Measurements from ENCODE around the gene DUXB. TPM values are rescaled to one million over a fixed set of nuclear protein-coding genes. Genes with fewer than 3 reads are reported as not detected.

DUXB gene
- total and polyA plus RNA-seq, 2 donors (not counting 3 experiments of a cell fraction or from before 2014, with no cell fraction given) = not detected

DNA sequence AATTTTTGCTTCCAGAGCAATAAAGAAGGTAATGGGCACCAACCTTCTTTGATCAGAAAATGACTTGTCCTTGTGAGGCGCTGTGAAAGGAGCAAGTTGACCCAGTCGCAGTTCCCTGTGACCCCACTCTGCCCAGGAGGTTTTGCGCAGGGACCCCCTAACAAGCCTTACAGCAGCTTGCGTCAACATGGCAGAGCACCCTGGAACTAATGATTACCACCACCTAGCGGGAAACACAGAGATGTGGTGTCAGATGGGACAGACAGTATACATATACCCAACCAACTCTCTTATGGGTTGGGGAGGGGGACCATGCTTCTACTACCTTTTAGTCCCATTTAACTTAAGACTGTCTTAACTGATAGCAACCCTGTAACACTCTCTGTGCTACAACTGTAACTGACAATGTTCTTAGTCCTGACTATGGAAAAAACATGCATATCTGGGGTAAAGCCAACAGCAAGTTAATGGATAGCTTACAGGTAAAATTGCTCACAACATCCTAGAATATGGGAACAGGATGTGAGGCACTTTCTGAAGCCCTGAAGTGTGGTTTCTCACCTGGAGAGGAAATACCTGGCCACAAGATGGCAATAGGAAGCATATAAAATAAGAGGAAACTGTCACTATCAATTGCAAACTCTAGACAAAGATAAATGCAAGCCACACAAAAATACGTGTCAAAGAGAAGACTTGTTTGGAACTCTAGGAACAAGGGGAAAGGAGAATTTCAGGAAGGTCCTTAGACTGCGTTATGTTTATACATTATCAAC is 56.8 kb downstream of the DUXB start:
- dilution Hi-C loops (cut with MboI; ENCODE audit: extremely low pct_ligation_motif_present, low sequenced_read_pairs) = no loop called here
- no peaks in the 10 kb centered on the region for H3K27me3 ChIP-seq (ENCODE audit: control insufficient read depth in 2 of 2, insufficient read depth in 2 of 2, low read length in 2 of 2)
- ChIA-PET CTCF (no interaction called here), POLR2A (no interaction called here)
- FAIRE-seq = no peak
- no peaks in the 10 kb centered on the region for H3K9me1 ChIP-seq (replicated peaks; ENCODE audit: control insufficient read depth, extremely low read depth, insufficient read depth, low read length)
- intact Hi-C loops (cut with micrococcal nuclease) = loop anchor here (5.0 kb wide), 2 partner anchors 182 to 1528 kb away; partner anchors contain the start of gene TMEM170A
- H3K36me3 ChIP-seq (ENCODE audit: control insufficient read depth in 2 of 2, extremely low read depth in 1 of 2, insufficient read depth in 2 of 2, low read length in 2 of 2) = peaks cover 15 to 17% of the 10 kb centered on the region in 2 experiments
- H3K4me2 ChIP-seq (ENCODE audit: insufficient read depth, low read length) = no peak overlapping the region
- DNase-seq (ENCODE audit: low read depth, low spot score) = no peak
- BruUV-seq (replicated peaks) = no TSS peak
- no peak overlapping the region for H3K9ac ChIP-seq (replicated peaks; ENCODE audit: extremely low read depth, insufficient read depth, low read length)
- H3K27ac ChIP-seq (ENCODE audit: insufficient read depth, low read depth, low read length) = no peak overlapping the region
- H4K20me1 ChIP-seq (replicated peaks; ENCODE audit: control insufficient read depth, extremely low read depth, insufficient read depth, low read length) = peaks cover 2% of the 10 kb centered on the region
- no peaks in the 10 kb centered on the region for H3K9me3 ChIP-seq (replicated peaks; ENCODE audit: control insufficient read depth, insufficient read depth, low read length)
- no peak overlapping the region for H2AFZ ChIP-seq (ENCODE audit: low read depth, low read length)
- no peak overlapping the region for H3K4me3 ChIP-seq (replicated peaks in 1 of 3; ENCODE audit: insufficient read depth in 1 of 3, low read depth in 1 of 3, low read length in 3 of 3)
- H3K4me1 ChIP-seq (ENCODE audit: control insufficient read depth, extremely low read depth, insufficient read depth, low read length) = peaks cover 11% of the 10 kb centered on the region
- TF ChIP-seq JUN (IDR thresholded peaks at IDR 0.05; ENCODE audit: borderline replicate concordance, insufficient read depth, insufficient read length, low read depth) (no peak), POLR2AphosphoS5 (IDR thresholded peaks at IDR 0.05; ENCODE audit: insufficient read depth, low read depth, low read length) (no peak), POLR2A (IDR thresholded peaks at IDR 0.05; ENCODE audit: low read depth, low read length) (no peak), MYC (IDR thresholded peaks at IDR 0.05; ENCODE audit: low read depth, low read length) (no peak), FOS (IDR thresholded peaks at IDR 0.05; ENCODE audit: borderline replicate concordance, insufficient read depth, low read length) (no peak), EZH2 (IDR thresholded peaks at IDR 0.05; ENCODE audit: borderline replicate concordance, low read depth, low read length, severe bottlenecking) (no peak), CTCF (IDR thresholded peaks at IDR 0.05; ENCODE audit: extremely low read depth in 1 of 2, insufficient read depth in 1 of 2, low read depth in 1 of 2, low read length in 2 of 2) (no peak), GATA2 (IDR thresholded peaks at IDR 0.05; ENCODE audit: insufficient read depth, insufficient read length, low read depth, low read length) (no peak)
- TF ChIP-seq, protein P1, sequence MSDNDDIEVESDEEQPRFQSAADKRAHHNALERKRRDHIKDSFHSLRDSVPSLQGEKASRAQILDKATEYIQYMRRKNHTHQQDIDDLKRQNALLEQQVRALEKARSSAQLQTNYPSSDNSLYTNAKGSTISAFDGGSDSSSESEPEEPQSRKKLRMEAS (IDR thresholded peaks at IDR 0.05; ENCODE audit: insufficient read depth, insufficient read length) = no peak
- peaks cover 71% of the 10 kb centered on the region for H3K79me2 ChIP-seq (ENCODE audit: control insufficient read depth, insufficient read depth, low read length)

Small RNA genes within 50 kb of the gene (small RNA-seq; reads per million reads assigned to genes)
- gene RN7SL520P (ENCODE audit: insufficient read depth, insufficient read length, low read depth, low replicate concordance) = not detected

Other genes starting within 250 kb of the DUXB start
- 22.2 and 24.2 TPM in 2 replicates for gene TMEM170A, start 236.8 kb downstream of the DUXB start, total RNA-seq
- 10.6 and 12.9 TPM in 2 replicates for gene TMEM170A, start 236.8 kb downstream of the DUXB start, polyA plus RNA-seq
- gene CHST6, start 206.0 kb downstream of the DUXB start, total RNA-seq = 0.60 and 0.81 TPM in 2 replicates
- 0.26 and 0.48 TPM in 2 replicates for gene CHST6, start 206.0 kb downstream of the DUXB start, polyA plus RNA-seq
- gene CHST5, start 165.4 kb downstream of the DUXB start, total RNA-seq = 0.29 TPM in 1 of 2 replicates, not detected in the other
- gene CHST5, start 165.4 kb downstream of the DUXB start, polyA plus RNA-seq = 0.16 and 0.23 TPM in 2 replicates
- gene TMEM231, start 145.2 kb downstream of the DUXB start, total RNA-seq = 9.4 and 10.0 TPM in 2 replicates
- 35.8 and 41.7 TPM in 2 replicates for gene TMEM231, start 145.2 kb downstream of the DUXB start, polyA plus RNA-seq
- gene GABARAPL2, start 135.1 kb downstream of the DUXB start, total RNA-seq = 77.9 and 82.5 TPM in 2 replicates
- 51.9 and 84.5 TPM in 2 replicates for gene GABARAPL2, start 135.1 kb downstream of the DUXB start, polyA plus RNA-seq
- 56.6 and 57.9 TPM in 2 replicates for gene ADAT1, start 78.2 kb downstream of the DUXB start, total RNA-seq
- gene ADAT1, start 78.2 kb downstream of the DUXB start, polyA plus RNA-seq = 27.2 and 33.2 TPM in 2 replicates
- 137 and 146 TPM in 2 replicates for gene KARS1, start 53.8 kb downstream of the DUXB start, total RNA-seq
- 70.4 and 83.3 TPM in 2 replicates for gene KARS1, start 53.8 kb downstream of the DUXB start, polyA plus RNA-seq
- 40.7 and 41.5 TPM in 2 replicates for gene TERF2IP, start 53.7 kb downstream of the DUXB start, total RNA-seq
- gene TERF2IP, start 53.7 kb downstream of the DUXB start, polyA plus RNA-seq = 17.3 and 19.0 TPM in 2 replicates
- not detected in 2 replicates for gene CPHXL2, start 24.5 kb downstream of the DUXB start, total RNA-seq
- gene CPHXL2, start 24.5 kb downstream of the DUXB start, polyA plus RNA-seq = not detected in 2 replicates
- gene CPHXL, start 25.0 kb upstream of the DUXB start, total RNA-seq = not detected in 2 replicates
- not detected in 2 replicates for gene CPHXL, start 25.0 kb upstream of the DUXB start, polyA plus RNA-seq